Suppressor macrophage treated with lipopolysaccharide for 1 hour (primary cell): Measurements from ENCODE around the gene AK8.

Source experiments
- DNase-seq, 3 donors: peaks; one replicate each; pipeline ENCODE4 v3.0.0-alpha.2; 2020 to 2022

Gene AK8

DNA sequence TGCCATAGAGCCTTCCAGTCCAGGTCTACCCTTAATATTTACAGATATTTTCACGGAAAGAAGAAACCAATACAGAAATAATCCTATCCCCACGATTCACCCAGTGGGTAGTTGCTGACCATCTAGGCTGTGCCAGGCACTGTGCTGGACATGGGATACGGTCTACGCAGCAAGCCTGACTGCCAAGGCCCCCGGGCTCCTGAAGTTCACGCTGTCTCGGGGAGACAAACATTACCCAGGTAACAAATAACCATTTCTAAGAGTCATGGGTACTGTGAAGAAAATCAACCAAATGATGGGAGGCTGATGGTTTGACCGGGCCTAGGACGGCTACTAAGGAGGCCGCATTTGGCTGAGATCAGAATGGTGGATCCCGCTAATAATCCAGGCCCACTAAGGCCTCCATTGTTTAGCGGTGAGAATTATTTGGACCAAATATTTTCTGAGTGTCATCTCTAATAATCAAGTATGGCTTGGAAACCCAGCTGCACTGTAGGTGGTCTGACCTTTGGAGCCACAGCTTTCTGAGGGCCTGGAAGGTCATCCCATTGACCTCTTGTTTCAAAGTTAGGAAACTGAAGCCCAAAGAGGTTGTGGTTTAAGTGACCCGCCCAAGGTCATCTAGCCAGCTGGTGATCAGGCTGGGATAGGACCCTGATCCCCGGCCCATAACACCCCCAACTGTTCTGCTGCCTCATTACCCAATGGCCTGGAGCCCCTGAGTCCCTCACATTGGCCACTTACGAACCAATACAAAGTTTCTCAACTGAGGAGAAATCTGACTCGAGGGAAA is 82.4 kb downstream of the AK8 start:
- no peak for DNase-seq

DNA sequence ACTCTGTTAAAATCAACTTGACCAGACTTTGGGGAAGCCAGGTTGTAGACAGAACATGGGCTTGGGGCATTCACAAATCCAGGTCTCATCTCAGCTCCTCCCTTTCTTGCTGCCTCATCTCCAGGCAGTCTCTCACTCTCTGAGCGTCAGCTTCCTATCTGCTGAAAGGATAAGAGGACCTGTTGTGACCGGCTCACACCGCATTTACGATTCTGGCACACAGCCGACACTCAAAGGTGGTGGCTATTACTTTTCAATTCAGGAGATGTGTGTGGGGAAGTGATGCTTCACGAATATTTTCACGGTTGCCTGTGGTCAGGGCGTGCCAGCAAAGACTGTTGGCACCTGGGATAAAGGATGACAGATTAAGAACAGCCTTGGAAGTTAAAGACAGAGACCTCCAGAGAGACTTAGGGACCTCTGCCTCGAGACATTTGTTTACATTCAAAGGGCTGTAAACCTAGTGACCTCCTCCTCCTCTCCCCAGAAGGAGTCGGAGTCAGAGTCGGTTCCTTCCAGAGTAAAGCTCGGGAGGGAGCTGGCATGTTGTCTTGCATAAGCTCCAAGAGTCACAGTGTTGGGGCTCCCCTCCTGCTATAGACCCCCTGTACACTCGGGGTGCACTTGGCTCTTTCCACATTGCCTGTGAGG is 83.2 kb downstream of the AK8 start:
- no peak for DNase-seq

DNA sequence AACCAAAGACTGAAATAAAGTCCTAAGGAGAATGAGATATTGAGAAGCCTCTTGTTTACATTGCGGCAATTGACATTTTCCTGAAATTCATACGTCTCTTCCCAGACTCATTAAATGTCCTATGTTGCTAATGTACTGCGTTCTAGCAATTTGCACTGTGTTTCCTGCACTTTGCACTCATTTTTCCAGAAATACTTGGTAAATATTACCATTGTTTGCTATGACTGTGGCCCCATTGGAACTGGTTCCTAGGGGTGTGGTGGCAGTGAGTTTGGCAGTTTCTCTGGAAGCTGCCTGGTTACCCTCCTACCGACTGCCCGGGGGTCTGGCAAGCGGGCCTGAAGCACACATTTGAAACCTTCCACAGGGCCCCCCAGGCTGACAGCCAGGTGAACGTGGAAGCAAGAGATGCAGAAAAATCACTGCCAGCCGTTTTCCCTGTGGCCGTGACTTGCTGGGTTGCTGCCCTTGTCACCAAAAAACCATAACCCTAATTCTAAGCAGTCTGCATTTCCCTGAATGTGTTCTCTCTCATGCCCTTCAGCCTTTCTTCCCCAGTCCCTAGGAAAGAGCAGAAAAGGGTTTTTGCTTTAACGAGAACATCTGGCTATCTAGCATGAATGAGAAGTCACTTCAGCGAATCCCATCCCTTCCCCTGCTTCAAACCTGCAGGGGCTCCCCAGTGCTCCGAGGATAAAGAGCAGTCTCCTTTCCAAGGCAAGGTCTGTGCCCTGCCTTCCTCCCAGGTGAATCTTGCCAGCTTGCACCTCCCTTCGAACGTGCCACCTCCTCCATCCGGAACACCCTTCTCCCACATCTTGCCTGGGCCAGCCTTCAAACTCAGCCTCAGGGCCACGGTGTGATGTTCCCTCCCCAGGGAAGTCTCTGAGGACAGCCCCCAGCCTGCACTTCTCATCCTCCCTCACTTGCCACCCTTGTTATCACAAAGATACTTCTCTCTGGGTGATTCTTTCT is 84.2 kb downstream of the AK8 start:
- no peak for DNase-seq

DNA sequence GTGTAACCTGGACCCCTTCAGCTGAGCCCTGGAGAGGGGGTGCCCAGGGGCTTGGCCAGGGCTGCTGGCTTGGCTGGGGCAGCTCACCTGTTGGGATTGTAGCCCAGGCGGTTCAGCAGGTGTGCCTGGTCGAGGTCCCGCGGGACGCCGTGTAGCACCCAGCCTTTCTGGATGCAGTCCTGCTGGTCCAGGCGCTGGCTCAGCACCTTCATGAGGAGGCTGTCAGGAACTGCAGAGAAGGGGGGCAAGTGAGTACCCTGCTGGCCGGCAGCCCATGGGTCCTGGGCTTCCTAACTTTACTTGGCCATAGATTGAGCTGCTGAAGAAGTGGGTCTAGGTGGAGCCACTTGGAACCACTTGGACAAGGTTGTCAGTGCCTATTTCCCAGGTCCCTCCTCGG is 85.5 kb downstream of the AK8 start:
- no peak for DNase-seq

DNA sequence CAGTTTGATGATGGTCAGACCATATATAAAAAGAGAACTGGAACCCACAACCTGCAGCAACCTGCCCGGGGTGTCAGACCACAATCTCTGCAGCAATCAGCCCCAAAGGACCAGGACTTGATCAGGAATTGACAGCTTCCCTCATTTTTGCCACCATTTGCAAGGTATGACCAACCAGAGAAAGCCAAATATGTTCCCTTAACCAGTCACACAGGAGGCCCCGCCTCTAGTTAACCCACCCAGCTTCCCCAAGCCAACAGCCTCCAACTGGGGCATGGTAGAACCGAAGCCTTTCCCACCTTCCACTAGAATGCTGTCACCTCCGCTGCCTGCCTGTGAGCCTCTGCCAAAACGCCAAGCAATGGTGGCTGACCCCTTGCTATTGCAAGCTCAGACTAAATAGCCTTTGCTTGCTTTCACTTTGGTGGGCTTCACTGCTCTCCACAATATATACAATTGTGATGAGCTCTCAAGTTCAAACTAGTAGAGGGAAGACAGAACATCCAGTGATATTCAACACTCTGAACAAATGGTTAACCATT is 86.3 kb downstream of the AK8 start:
- no peak for DNase-seq

DNA sequence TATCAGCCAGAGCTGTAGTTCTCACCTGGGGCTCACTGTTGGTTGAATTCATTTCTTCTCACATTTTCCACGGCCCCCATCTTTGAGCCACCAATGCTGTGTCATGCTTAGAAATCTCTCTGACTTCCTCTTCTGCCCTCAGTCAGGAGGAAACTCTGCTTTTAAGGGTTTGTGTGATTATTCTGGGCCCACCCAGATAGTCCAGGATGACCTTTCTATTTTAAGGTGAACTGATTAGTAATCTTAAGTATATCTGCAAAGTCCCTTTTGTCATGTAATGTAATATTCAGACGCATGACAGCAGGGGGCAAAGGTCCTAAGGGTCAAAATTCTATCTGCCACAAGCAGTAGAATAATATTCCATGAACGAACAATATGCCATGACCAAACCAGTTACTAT is 88.4 kb downstream of the AK8 start:
- DNase-seq: peak; percentile 77 to 87 (median 78)

DNA sequence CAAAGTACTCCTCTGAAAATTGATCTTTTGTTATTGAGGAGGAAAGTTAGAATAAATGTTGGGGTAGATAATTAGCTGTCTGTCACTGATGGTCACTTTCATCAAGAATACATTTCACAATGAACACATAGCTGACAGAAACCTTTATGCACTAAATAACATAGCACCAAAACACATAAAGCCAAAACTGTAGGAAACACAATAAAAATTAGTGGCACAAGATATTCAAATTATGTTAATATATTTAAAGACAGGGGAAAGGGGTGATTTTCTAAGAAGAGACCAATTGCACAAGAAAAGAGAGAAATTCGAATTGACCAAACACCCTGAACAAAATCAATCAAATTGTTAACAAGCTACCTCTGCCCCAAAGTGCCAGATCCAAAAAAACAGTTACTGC is 89.7 kb downstream of the AK8 start:
- DNase-seq: no peak

DNA sequence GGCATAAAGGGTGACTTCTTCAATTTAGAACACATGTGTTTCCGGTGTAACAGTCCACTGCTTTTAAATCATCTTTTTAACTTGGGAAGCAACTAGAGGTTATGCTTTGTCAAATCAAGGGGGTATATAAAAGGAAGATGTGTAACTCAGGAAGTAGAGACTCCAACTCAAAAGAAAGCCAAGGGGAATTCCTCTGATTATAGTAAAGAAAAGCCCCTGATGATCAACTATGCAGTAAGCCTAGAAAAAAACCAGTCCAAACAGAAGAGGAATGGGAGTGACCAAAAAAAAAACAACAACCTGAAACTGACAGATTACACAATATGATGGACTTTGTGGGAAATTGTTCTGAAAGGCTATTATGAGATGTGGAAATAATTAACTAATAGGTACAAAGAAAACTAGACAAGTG is 90.3 kb downstream of the AK8 start:
- DNase-seq: peak; percentile 78 to 95 (median 89)

DNA sequence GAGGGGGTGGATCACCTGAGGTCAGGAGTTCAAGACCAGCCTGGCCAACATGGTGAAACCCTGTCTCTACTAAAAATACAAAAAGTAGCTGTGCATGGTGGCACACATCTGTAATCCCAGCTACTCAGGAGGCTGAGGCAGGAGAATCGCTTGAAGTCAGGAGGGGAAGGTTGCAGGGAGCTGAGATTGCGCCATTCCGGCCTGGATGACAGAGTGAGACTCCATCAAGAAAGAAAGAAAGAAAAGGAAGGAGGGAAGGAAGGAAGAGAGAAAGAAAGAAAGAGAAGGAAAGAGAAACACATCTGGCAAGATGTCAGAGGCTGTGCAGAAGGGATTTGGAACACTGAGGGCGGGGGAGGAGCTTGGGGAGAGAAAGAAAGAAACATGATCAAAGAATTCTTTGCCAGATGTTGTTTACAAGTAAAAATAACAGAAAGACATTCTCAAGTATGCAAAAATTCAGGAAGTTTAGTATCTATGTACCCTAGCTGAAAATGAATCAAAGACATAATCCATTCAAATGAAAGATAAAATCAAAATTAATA is 93.7 kb downstream of the AK8 start:
- DNase-seq: no peak

DNA sequence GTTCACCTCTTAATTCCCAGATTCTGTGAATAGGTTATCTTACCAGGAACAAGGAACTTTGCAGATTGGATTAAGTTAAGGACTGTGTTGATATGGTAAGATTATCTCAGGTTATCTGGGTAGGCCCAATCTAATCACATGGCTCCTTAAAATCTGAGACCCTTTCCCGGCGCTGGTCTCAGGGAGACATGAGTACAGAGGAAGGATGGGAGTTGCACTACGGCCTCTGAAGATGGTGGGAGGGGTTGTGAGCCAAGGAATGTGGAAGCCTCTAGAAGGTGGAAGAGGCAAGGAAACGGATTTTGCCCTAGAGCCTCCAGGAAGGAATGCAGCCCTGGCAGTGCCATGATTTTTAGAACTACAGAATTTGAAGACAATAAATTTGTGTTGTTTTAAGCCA is 95.1 kb downstream of the AK8 start:
- DNase-seq: no peak

DNA sequence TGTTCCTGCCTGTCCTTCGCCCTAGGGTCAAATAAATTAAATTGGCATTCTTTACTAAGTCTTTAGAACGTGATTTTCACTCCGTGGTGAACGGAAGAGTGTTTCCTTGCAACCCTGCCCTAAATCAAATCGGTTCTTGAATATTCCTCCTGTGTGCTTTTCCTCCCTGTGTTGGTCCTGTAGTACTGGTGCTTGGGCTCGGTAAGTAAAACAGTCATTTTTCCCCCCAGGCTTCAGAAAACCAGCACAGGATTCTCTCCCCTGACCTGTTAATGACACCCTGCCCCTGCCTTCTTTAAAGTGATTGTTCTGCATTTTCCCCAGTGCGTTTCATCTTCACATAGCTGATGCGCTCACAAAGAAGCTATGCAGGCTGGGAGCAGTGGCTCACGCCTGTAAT is 96.0 kb downstream of the AK8 start:
- DNase-seq: no peak

DNA sequence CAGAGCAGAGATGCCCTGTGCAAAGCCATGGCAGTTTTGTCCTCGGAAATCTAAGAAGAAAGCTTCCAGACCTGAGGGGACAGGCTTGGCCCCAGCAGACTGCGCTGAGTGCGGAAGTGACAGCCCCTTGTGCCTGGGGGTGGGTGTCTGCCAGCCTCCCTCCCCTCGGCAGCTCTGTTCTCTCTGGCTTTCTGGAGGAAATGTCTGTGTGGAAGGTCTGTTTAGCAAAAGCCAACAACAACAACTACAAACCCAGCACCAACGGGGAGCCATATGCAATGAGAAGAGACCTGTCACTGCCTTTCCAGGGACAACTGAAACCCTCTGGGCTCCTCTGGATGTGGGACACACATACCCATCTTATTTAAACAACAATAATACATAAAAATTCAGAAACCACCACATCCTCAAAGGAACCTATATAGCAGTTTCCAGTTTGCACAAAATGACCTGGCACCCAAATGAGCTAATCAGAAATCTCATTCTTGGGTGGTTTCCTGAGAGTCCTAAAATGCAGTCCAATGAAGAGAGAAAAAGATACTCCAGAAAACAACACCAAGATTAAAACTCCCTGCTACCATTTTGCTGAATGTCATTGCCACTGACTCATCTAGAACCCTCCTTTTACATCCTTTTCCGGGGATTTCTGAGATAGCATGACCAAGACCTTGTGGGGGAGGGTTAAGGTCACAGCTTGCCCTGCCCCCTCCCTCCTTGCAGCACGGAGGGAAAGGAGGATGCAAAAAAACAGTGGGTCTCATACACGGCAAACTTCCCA is 97.7 kb downstream of the AK8 start:
- DNase-seq: peak; percentile 65 to 68 (median 66)

DNA sequence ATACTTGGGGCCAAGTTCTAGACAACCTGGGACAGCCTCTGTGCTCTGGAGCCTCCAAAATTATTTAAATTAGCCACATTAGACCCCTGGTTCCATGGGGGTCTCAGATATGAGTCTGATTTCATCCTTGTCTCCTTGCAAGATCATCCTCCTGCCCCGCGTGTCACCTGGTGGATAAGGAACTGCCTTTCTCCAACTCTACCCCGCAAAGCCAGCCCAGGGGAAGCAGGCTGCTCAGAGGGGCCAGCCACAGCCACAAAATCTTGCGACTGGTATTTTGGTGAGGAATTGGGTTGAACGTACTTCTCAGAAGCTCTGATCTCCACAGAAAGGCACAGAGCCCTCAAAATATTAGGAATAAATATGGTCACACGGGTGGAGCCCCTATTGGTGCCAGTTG is 101.2 kb downstream of the AK8 start:
- DNase-seq: no peak

DNA sequence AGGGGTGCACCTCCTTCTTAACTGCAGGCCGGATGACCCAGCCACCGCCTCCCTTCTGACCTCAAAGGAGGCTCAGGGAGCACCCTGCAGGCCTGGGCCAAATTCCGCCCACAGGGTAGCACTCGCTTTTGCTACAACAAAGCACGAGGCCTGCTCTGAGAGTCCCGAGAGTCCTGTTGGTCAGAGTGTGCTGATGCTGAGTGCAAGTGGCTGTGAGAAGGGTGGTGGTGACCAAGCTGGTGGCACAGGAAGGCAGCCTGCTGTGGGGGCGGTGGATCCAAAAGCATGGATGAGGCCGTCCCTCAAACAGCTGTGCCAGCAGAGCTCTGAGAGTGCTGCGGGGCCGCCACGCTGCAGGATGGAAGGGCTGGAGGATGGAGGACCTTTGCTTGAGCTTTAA is 101.8 kb downstream of the AK8 start:
- no peak for DNase-seq

DNA sequence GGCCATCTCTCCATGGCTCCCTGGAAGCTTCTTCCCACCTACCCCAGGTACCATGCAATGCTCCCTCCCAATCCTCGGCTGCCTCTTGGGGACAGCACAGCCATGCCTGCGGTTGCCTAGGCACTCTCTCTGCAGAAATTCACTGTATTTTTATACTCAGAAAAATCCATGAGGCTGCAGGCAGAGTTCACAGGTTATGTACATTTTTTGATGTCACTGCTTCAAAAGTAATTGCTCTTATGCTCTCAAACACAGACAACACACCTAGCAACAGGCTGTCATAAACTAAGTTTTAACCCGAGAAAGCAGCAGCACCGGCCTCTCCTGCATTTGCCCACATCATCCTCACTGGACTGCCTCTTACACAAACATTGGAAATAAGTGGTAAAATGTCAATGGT is 102.4 kb downstream of the AK8 start:
- DNase-seq: no peak

DNA sequence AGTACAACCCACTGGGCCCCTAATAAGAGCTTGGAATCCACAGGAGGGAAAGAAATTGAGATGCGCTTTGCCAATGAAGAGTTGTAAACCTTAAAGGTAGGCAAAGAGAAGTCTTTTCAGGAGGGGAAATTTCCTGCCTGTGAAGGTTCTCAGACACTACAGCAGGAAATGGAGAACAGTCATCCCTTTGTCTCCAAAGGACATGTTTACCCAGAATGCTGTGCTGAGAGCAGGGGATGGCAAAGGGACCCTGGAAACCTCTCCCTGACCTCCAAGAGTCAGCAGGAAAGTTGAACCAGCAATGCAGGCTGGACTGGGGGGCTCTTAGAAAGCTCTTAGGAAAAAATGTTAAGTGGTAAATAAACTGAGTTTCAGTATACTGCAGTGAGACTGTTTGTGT is 103.2 kb downstream of the AK8 start:
- DNase-seq: no peak

DNA sequence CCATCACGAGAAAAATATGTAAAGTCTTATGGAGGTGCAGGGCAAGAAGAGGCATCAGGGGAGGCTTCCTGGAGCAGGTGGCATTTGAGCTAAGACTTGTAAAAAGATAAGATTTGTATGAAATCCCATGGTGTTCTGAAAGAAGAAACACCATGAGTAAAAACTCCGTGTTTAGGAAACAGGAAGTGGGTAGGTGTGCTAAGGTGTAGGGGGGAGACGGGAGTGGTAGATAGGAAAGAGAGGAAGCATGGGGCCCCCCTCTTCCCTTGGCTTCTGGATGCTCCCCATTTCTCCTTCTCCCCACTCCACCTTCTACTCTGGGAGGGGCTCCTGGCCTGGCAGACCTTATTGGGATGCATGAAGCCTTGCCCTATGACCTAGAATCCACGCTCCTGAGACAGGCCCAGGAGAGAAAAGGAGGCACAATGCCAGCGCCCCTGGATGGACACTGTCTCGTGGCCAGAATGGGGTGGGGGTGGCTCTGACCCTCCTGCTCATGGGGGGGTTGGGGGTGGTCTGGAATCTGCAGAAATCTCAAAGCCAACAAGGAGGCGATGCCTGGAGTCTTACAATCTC is 104.2 kb downstream of the AK8 start:
- no peak for DNase-seq

DNA sequence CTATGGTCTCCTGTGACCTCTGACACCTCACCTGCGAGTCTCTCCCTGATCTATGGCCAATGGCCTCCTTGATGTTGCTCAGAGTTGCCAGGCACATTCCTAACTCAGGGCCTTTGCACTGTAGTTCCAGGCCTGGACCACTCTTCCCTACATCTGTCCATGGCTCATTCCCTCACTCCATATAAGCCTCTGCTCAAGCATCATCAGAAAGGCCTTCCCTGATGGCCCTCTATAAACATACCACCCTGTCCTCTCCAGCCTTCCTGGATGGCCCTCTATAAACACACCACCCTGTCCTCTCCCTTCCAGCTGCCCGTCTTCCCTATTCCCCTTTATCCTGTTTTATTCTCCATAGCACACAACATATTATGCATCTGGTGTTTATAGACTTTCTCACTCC is 105.0 kb downstream of the AK8 start:
- DNase-seq: no peak

DNA sequence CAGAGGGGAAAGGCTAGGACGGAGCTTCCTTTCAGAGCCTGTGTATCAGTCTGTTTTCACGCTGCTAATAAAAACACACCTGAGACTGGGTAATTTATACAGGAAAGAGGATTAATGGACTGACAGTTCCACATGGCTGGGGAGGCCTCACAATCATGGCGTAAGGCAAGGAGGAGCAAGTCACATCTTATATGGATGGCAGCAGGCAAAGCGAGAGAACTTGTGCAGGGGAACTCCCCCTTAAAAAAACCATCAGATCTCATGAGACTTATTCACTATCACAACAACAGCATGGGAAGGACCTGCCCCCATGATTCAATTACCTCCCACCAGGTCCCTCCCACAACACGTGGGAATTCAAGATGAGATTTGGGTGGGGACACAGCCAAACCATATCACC is 106.3 kb downstream of the AK8 start:
- DNase-seq: peak; percentile 36 to 50 (median 38)

DNA sequence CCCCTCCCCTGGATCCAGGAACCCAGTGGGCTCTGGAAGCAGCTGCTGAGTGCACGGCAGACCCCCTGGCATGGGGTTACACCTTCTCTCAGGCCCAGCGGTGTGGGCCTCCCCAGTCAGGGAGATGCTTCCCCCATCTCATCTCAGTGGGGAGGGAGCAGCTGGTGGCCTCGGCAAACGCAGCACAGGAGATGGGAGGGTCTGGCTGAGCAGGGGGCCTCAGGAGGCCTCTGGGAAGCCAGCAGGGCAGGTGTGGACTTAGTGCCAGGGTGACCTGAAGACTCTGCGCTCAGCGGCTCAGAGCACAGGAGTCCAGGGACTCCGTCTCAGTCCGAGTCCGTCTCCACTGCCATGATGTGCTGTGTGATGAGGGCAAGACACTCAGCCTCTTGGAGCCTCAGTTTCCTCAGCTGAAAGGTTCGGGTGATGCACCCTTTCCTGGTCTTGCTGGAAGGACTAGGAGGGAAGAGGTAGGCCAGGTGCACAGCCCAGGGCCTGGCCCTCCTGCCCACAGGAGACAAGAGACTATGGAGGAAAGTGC is 107.2 kb downstream of the AK8 start:
- DNase-seq: no peak
